B cell (primary cell): ENCODE results near the gene KCTD12.

Experiments
- CTCF ChIP-seq: fragments of 200-600 bp; IDR thresholded peaks from one replicate; pipeline ENCODE4 v1.8.0; 2022; ENCODE audit warnings: antibody characterized with exemption, mild to moderate bottlenecking
- EZH2 ChIP-seq: IDR thresholded peaks from 2 replicates; pipeline ENCODE4 v1.6.1; 2012; ENCODE audit warnings: borderline replicate concordance, low read depth, mild to moderate bottlenecking, moderate library complexity, low read length; ENCODE audit not compliant: insufficient read depth, poor library complexity, severe bottlenecking

DNA sequence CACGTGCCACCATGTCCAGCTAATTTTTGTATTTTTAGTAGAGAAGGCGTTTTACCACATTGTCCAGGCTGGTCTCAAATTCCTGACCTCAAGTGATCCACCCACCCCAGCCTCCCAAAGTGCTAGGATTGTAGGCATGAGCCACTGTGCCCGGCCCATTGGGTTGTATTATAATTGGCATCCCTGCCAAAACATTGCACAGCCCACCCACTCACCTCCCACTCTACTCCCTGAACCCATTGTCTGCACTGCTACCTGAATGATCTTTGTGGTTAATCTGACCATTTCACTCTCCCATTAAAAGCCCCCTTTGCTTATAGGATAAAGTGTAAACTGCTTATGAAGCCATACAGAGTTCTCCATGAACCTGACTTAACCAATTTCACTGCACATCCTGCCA lies 26.3 kb upstream of the KCTD12 start:
- TF ChIP-seq CTCF, result no peak
- TF ChIP-seq EZH2, result no peak
